ENCODE data around the gene LRRTM4.

Gene LRRTM4

DNA sequence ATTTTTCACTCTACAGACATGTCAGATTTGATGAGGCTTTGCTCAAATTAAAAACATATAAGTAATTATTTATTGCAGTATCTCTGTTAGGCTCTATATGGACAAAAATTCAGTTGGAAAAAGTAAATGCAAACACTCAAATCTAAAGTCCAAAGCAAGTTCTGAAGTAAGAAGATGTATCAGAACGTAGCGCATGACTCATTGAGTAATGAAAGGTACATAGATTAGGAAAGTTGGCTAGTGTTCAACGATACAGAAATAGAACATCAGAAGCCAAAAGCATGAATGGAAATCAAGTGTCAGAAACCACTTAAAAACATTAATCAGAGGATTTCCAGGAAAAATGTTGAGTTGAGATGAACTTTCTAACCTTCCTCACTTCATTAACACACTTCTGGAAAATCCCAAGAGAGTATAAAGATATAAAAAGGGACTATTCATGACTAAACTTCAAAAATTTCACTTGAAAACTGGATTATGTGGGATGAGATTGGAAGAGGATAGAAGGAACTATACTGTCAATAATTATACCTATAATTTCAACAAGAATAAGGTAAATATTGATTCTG lies 494.1 kb downstream of the LRRTM4 start:
- no peaks in the 10 kb centered on the region for H3F3A ChIP-seq (ENCODE audit: insufficient read depth, low read length)
- no peak overlapping the region for H2AFZ ChIP-seq (ENCODE audit: low read length)
- H3K4me1 ChIP-seq (ENCODE audit: insufficient read depth, low read length, severe bottlenecking): no peaks in the 10 kb centered on the region
- no peaks in the 10 kb centered on the region for H4K20me1 ChIP-seq (ENCODE audit: insufficient read depth, low read length)
- no peaks in the 10 kb centered on the region for H3K79me2 ChIP-seq (ENCODE audit: insufficient read depth, low read length)
- no peaks in the 10 kb centered on the region for H3K9me3 ChIP-seq (ENCODE audit: low read length)
- no peak overlapping the region for H3K27ac ChIP-seq (ENCODE audit: low read depth, low read length, poor library complexity, severe bottlenecking)
- no peak overlapping the region for H3K9ac ChIP-seq (ENCODE audit: low read length)
- no peaks in the 10 kb centered on the region for H3K9me2 ChIP-seq (ENCODE audit: low read depth, low read length)
- no peaks in the 10 kb centered on the region for H3K27me3 ChIP-seq (ENCODE audit: insufficient read depth, low read length)
- H3K36me3 ChIP-seq (ENCODE audit: insufficient read depth, low read length): no peaks in the 10 kb centered on the region
- H3K4me3 ChIP-seq (ENCODE audit: low read depth, low read length, poor library complexity, severe bottlenecking): no peak overlapping the region
- H3K4me2 ChIP-seq (ENCODE audit: low read length): no peak overlapping the region
- TF ChIP-seq, protein P1, sequence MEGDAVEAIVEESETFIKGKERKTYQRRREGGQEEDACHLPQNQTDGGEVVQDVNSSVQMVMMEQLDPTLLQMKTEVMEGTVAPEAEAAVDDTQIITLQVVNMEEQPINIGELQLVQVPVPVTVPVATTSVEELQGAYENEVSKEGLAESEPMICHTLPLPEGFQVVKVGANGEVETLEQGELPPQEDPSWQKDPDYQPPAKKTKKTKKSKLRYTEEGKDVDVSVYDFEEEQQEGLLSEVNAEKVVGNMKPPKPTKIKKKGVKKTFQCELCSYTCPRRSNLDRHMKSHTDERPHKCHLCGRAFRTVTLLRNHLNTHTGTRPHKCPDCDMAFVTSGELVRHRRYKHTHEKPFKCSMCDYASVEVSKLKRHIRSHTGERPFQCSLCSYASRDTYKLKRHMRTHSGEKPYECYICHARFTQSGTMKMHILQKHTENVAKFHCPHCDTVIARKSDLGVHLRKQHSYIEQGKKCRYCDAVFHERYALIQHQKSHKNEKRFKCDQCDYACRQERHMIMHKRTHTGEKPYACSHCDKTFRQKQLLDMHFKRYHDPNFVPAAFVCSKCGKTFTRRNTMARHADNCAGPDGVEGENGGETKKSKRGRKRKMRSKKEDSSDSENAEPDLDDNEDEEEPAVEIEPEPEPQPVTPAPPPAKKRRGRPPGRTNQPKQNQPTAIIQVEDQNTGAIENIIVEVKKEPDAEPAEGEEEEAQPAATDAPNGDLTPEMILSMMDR (IDR thresholded peaks at IDR 0.05; ENCODE audit: low read length): no peak
- no peak for TF ChIP-seq EZH2 (IDR thresholded peaks at IDR 0.05; ENCODE audit: borderline replicate concordance, low read length)

GRCh38 chr2:77025714-77026113 lies 496.5 kb downstream of the LRRTM4 start:
- Histone ChIP-seq H3K79me2 (ENCODE audit: insufficient read depth, low read length) (no peaks in the 10 kb centered on the region), H3K4me3 (ENCODE audit: low read depth, low read length, poor library complexity, severe bottlenecking) (no peak overlapping the region), H3K4me2 (ENCODE audit: low read length) (no peak overlapping the region), H3K27ac (ENCODE audit: low read depth, low read length, poor library complexity, severe bottlenecking) (no peak overlapping the region), H3K9me2 (ENCODE audit: low read depth, low read length) (no peaks in the 10 kb centered on the region), H2AFZ (ENCODE audit: low read length) (no peak overlapping the region), H3K9me3 (ENCODE audit: low read length) (no peaks in the 10 kb centered on the region), H3K4me1 (ENCODE audit: insufficient read depth, low read length, severe bottlenecking) (no peaks in the 10 kb centered on the region), H3K27me3 (ENCODE audit: insufficient read depth, low read length) (no peaks in the 10 kb centered on the region), H3F3A (ENCODE audit: insufficient read depth, low read length) (no peaks in the 10 kb centered on the region), H3K9ac (ENCODE audit: low read length) (no peak overlapping the region), H3K36me3 (ENCODE audit: insufficient read depth, low read length) (no peaks in the 10 kb centered on the region), H4K20me1 (ENCODE audit: insufficient read depth, low read length) (no peaks in the 10 kb centered on the region)
- no peak for TF ChIP-seq EZH2 (IDR thresholded peaks at IDR 0.05; ENCODE audit: borderline replicate concordance, low read length)
- TF ChIP-seq, protein P1 (IDR thresholded peaks at IDR 0.05; ENCODE audit: low read length): no peak

- Histone ChIP-seq H3K36me3 (ENCODE audit: insufficient read depth, low read length) (no peaks in the 10 kb centered on the region), H3K4me1 (ENCODE audit: insufficient read depth, low read length, severe bottlenecking) (peaks cover 15% of the 10 kb centered on the region), H3F3A (ENCODE audit: insufficient read depth, low read length) (no peaks in the 10 kb centered on the region), H3K9ac (ENCODE audit: low read length) (no peak overlapping the region), H3K27ac (ENCODE audit: low read depth, low read length, poor library complexity, severe bottlenecking) (no peak overlapping the region), H3K4me3 (ENCODE audit: low read depth, low read length, poor library complexity, severe bottlenecking) (no peak overlapping the region), H3K27me3 (ENCODE audit: insufficient read depth, low read length) (no peaks in the 10 kb centered on the region), H4K20me1 (ENCODE audit: insufficient read depth, low read length) (no peaks in the 10 kb centered on the region), H2AFZ (ENCODE audit: low read length) (no peak overlapping the region), H3K9me3 (ENCODE audit: low read length) (no peaks in the 10 kb centered on the region), H3K79me2 (ENCODE audit: insufficient read depth, low read length) (no peaks in the 10 kb centered on the region), H3K4me2 (ENCODE audit: low read length) (no peak overlapping the region), H3K9me2 (ENCODE audit: low read depth, low read length) (no peaks in the 10 kb centered on the region)
- TF ChIP-seq, protein P1 (IDR thresholded peaks at IDR 0.05; ENCODE audit: low read length): no peak
- no peak for TF ChIP-seq EZH2 (IDR thresholded peaks at IDR 0.05; ENCODE audit: borderline replicate concordance, low read length)
Measured at GRCh38 chr2:77021161-77021560, 501.0 kb downstream of the LRRTM4 start.

Data from OCI-LY1 (cell line).